ENCODE measurements around the gene CD99L2.
"Not testable (repeated sequence)": the region's sequence is repeated elsewhere in the genome, so short reads cannot be mapped to it uniquely, and the experiment has no call there.

GRCh38 chrX:150824352-150824751 lies 74.1 kb downstream of the CD99L2 start:
- TF ChIP-seq CTCF (IDR thresholded peaks at IDR 0.05; ENCODE audit: low read depth, low read length, poor library complexity, severe bottlenecking); EZH2phosphoT487 (IDR thresholded peaks at IDR 0.05; ENCODE audit: borderline replicate concordance, low read length): not testable (repeated sequence)
